HG03108 (cell line): ENCODE results near the gene SCGB1A1.

Experiments
- ATAC-seq: cut with Tn5 transposase; IDR thresholded peaks from one replicate; pipeline ENCODE4 v1.9.1; 2021; ENCODE audit warnings: moderate library complexity; ENCODE audit not compliant: unreplicated experiment

The SCGB1A1 gene

GRCh38 chr11:62420882-62421281 lies 2.0 kb downstream of the SCGB1A1 start:
- no peak for ATAC-seq

- ATAC-seq: no peak
Measured at GRCh38 chr11:62421996-62422395, 3.2 kb downstream of the SCGB1A1 start.

GRCh38 chr11:62423012-62423411 lies 4.2 kb downstream of the SCGB1A1 start:
- ATAC-seq: no peak

GRCh38 chr11:62427630-62428233 lies 8.9 kb downstream of the SCGB1A1 start:
- no peak for ATAC-seq

- no peak for ATAC-seq
Measured at GRCh38 chr11:62428871-62429560, 10.2 kb downstream of the SCGB1A1 start.

GRCh38 chr11:62430425-62430824 lies 11.6 kb downstream of the SCGB1A1 start:
- ATAC-seq: no peak

GRCh38 chr11:62431171-62431901 lies 12.5 kb downstream of the SCGB1A1 start:
- no peak for ATAC-seq

GRCh38 chr11:62432695-62433094 lies 13.9 kb downstream of the SCGB1A1 start:
- ATAC-seq: no peak

GRCh38 chr11:62433141-62433903 lies 14.5 kb downstream of the SCGB1A1 start:
- no peak for ATAC-seq

GRCh38 chr11:62433904-62434276 lies 15.1 kb downstream of the SCGB1A1 start:
- ATAC-seq: no peak

- no peak for ATAC-seq
Measured at GRCh38 chr11:62435846-62436660, 17.2 kb downstream of the SCGB1A1 start.

GRCh38 chr11:62437616-62438015 lies 18.8 kb downstream of the SCGB1A1 start:
- ATAC-seq: no peak

- ATAC-seq: no peak
Measured at GRCh38 chr11:62438641-62439040, 19.8 kb downstream of the SCGB1A1 start.

- no peak for ATAC-seq
Measured at GRCh38 chr11:62439785-62440602, 21.2 kb downstream of the SCGB1A1 start.

GRCh38 chr11:62443390-62444235 lies 24.8 kb downstream of the SCGB1A1 start:
- ATAC-seq: no peak

- no peak for ATAC-seq
Measured at GRCh38 chr11:62444236-62444833, 25.5 kb downstream of the SCGB1A1 start.

- ATAC-seq: no peak
Measured at GRCh38 chr11:62444835-62445234, 26.0 kb downstream of the SCGB1A1 start.

- no peak for ATAC-seq
Measured at GRCh38 chr11:62445314-62445740, 26.5 kb downstream of the SCGB1A1 start.
